ENCODE data around the gene PRKD2.

The PRKD2 gene

GRCh38 chr19:46739290-46739771, 22.4 kb upstream of the PRKD2 start:
- peaks cover 61% of the 10 kb centered on the region for H3K36me3 ChIP-seq (ENCODE audit: insufficient read depth, low read depth, low read length)
- no peak overlapping the region for H3K27ac ChIP-seq (ENCODE audit: low read length)

DNA sequence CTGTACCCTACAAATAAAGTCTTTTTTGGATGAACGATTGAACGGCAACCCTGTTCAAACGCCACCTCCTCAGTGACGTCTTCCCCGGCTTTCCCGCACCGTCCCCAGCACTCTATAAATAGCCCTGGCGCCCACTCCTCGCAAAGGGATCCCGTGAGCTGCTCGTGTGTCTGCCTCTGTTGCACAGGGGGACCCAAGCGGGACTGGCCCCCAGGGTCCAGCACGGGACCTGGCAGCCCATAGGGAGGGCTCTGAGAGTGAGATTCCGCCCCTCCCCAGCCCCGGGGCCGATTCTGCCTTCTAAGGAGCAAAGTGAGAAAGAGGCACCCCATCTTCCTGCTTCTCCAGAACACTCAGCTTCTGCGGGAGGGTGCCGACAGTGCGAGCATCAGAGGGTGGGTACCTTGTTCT, 20.9 kb upstream of the PRKD2 start:
- Histone ChIP-seq H3K9ac (ENCODE audit: low read depth, low read length) (no peak overlapping the region), H3K27ac (ENCODE audit: low read length) (no peak overlapping the region), H3K9me3 (ENCODE audit: insufficient read depth, low read depth, low read length) (no peaks in the 10 kb centered on the region), H3K36me3 (ENCODE audit: insufficient read depth, low read depth, low read length) (peaks cover 70% of the 10 kb centered on the region), H3K4me3 (ENCODE audit: low read length) (no peak overlapping the region), H3K27me3 (ENCODE audit: insufficient read depth, low read length) (no peaks in the 10 kb centered on the region), H3K4me1 (ENCODE audit: insufficient read depth, low read length) (no peaks in the 10 kb centered on the region)

More at GRCh38 chr19:46739290-46739771, 22.4 kb upstream of the PRKD2 start:
- Histone ChIP-seq H3K4me3 (ENCODE audit: low read length) (no peak overlapping the region), H3K27me3 (ENCODE audit: insufficient read depth, low read length) (no peaks in the 10 kb centered on the region), H3K9ac (ENCODE audit: low read depth, low read length) (no peak overlapping the region), H3K4me1 (ENCODE audit: insufficient read depth, low read length) (no peaks in the 10 kb centered on the region), H3K9me3 (ENCODE audit: insufficient read depth, low read depth, low read length) (no peaks in the 10 kb centered on the region)

GRCh38 chr19:46737298-46737654, 20.4 kb upstream of the PRKD2 start:
- H3K9me3 ChIP-seq (ENCODE audit: insufficient read depth, low read depth, low read length), result no peaks in the 10 kb centered on the region
- H3K27ac ChIP-seq (ENCODE audit: low read length), result no peak overlapping the region
- H3K9ac ChIP-seq (ENCODE audit: low read depth, low read length), result no peak overlapping the region
- H3K4me1 ChIP-seq (ENCODE audit: insufficient read depth, low read length), result no peaks in the 10 kb centered on the region
- H3K27me3 ChIP-seq (ENCODE audit: insufficient read depth, low read length), result no peaks in the 10 kb centered on the region
- H3K4me3 ChIP-seq (ENCODE audit: low read length), result no peak overlapping the region
- peaks cover 75% of the 10 kb centered on the region for H3K36me3 ChIP-seq (ENCODE audit: insufficient read depth, low read depth, low read length)

DNA sequence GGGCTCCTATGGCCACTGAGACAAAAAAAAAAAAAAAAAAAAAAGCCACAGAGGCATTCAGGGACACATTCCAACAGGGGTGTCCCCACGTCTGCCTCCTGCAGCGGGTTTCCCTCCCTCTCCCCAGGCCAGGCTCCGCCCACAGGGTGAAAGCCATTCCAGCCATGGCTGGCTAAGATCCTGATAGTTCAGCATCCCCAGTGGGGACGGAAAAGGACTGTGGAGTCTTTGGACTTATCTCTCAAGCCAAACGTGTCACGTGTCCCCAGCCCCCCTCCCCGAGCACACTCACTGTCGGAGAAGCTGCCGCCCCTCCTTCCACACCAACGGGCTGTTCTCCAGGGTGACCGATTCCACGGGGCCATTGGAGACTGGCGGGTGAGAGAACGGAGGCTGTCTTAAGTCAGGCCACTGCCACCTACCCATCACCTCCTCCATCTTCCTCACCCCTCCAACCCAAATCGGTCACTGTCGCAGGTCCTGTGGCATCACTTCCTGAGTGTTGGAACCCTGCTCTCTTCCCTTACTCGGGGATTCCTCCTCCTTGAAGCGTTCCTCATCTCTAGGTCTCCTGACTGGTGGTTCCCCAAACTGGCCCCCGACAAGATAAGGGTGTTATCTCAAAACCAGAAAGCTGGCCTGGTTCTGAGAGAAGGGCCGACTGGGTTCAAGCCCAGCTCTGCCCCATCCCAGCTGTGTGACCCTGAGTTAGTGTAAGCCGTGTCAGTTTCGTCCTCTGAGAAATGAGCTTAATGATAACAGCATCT, 19.8 kb upstream of the PRKD2 start:
- H3K4me1 ChIP-seq (ENCODE audit: insufficient read depth, low read length), result no peaks in the 10 kb centered on the region
- H3K4me3 ChIP-seq (ENCODE audit: low read length), result no peak overlapping the region
- H3K9ac ChIP-seq (ENCODE audit: low read depth, low read length), result no peak overlapping the region
- H3K36me3 ChIP-seq (ENCODE audit: insufficient read depth, low read depth, low read length), result peaks cover 80% of the 10 kb centered on the region
- H3K9me3 ChIP-seq (ENCODE audit: insufficient read depth, low read depth, low read length), result no peaks in the 10 kb centered on the region
- no peaks in the 10 kb centered on the region for H3K27me3 ChIP-seq (ENCODE audit: insufficient read depth, low read length)
- no peak overlapping the region for H3K27ac ChIP-seq (ENCODE audit: low read length)

DNA sequence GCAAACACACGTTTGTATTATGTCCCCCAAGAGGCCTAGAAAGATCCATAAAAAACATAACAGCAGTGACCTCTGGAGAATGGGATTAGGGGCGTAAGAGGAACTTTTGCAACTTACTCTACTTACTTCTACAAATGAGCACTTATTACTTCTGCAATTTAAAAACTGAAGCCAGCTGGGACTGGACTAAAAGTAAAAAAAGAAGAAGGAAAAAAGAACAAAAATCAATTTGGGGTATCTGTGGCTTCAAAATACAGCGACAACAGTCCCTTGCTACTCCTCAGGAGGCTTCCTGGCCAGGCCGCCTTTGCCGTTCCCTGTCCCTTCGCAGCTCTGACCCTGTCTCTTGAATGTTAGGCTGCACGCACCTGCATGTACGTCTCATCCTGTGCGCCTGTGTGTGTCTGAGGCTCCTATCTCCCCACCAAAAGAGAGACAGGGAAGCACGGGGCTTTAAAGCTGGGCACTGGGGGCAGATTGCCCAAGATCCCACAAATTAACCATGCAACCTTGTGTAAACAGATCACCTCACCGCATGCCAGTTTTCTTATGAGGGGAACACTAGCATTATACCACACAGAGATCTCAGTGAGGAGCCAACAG, 16.9 kb upstream of the PRKD2 start:
- Histone ChIP-seq H3K27me3 (ENCODE audit: insufficient read depth, low read length) (no peaks in the 10 kb centered on the region), H3K9me3 (ENCODE audit: insufficient read depth, low read depth, low read length) (no peaks in the 10 kb centered on the region), H3K27ac (ENCODE audit: low read length) (no peak overlapping the region), H3K4me3 (ENCODE audit: low read length) (no peak overlapping the region), H3K36me3 (ENCODE audit: insufficient read depth, low read depth, low read length) (peaks cover 90% of the 10 kb centered on the region), H3K9ac (ENCODE audit: low read depth, low read length) (no peak overlapping the region), H3K4me1 (ENCODE audit: insufficient read depth, low read length) (no peaks in the 10 kb centered on the region; the same call in 1 of the 2 replicates)

- no peaks in the 10 kb centered on the region for H3K9me3 ChIP-seq (ENCODE audit: insufficient read depth, low read depth, low read length)
- peaks cover 90% of the 10 kb centered on the region for H3K36me3 ChIP-seq (ENCODE audit: insufficient read depth, low read depth, low read length)
- no peak overlapping the region for H3K4me3 ChIP-seq (ENCODE audit: low read length)
- H3K27ac ChIP-seq (ENCODE audit: low read length), result no peak overlapping the region
- H3K9ac ChIP-seq (ENCODE audit: low read depth, low read length), result no peak overlapping the region
- no peaks in the 10 kb centered on the region; the same call in 1 of the 2 replicates for H3K4me1 ChIP-seq (ENCODE audit: insufficient read depth, low read length)
- no peaks in the 10 kb centered on the region for H3K27me3 ChIP-seq (ENCODE audit: insufficient read depth, low read length)
Measured at GRCh38 chr19:46732966-46733689, 16.2 kb upstream of the PRKD2 start.

- Histone ChIP-seq H3K4me1 (ENCODE audit: insufficient read depth, low read length) (no peaks in the 10 kb centered on the region; the same call in 1 of the 2 replicates), H3K9me3 (ENCODE audit: insufficient read depth, low read depth, low read length) (no peaks in the 10 kb centered on the region), H3K27ac (ENCODE audit: low read length) (no peak overlapping the region), H3K27me3 (ENCODE audit: insufficient read depth, low read length) (no peaks in the 10 kb centered on the region), H3K4me3 (ENCODE audit: low read length) (no peak overlapping the region), H3K9ac (ENCODE audit: low read depth, low read length) (no peak overlapping the region), H3K36me3 (ENCODE audit: insufficient read depth, low read depth, low read length) (peaks cover 90% of the 10 kb centered on the region)
Measured at GRCh38 chr19:46732172-46732938, 15.4 kb upstream of the PRKD2 start.

GRCh38 chr19:46731584-46731983, 14.7 kb upstream of the PRKD2 start:
- H3K4me1 ChIP-seq (ENCODE audit: insufficient read depth, low read length), result no peaks in the 10 kb centered on the region; the same call in 1 of the 2 replicates
- no peak overlapping the region for H3K9ac ChIP-seq (ENCODE audit: low read depth, low read length)
- no peaks in the 10 kb centered on the region for H3K9me3 ChIP-seq (ENCODE audit: insufficient read depth, low read depth, low read length)
- H3K27ac ChIP-seq (ENCODE audit: low read length), result no peak overlapping the region
- H3K27me3 ChIP-seq (ENCODE audit: insufficient read depth, low read length), result no peaks in the 10 kb centered on the region
- no peak overlapping the region for H3K4me3 ChIP-seq (ENCODE audit: low read length)
- peaks cover 90% of the 10 kb centered on the region for H3K36me3 ChIP-seq (ENCODE audit: insufficient read depth, low read depth, low read length)

- no peak overlapping the region for H3K27ac ChIP-seq (ENCODE audit: low read length)
- H3K4me3 ChIP-seq (ENCODE audit: low read length), result no peak overlapping the region
- no peak overlapping the region for H3K9ac ChIP-seq (ENCODE audit: low read depth, low read length)
- H3K9me3 ChIP-seq (ENCODE audit: insufficient read depth, low read depth, low read length), result no peaks in the 10 kb centered on the region
- H3K36me3 ChIP-seq (ENCODE audit: insufficient read depth, low read depth, low read length), result peaks cover 90% of the 10 kb centered on the region
- H3K27me3 ChIP-seq (ENCODE audit: insufficient read depth, low read length), result no peaks in the 10 kb centered on the region
- H3K4me1 ChIP-seq (ENCODE audit: insufficient read depth, low read length), result no peaks in the 10 kb centered on the region; the same call in 1 of the 2 replicates
Measured at GRCh38 chr19:46731007-46731501, 14.1 kb upstream of the PRKD2 start.

DNA sequence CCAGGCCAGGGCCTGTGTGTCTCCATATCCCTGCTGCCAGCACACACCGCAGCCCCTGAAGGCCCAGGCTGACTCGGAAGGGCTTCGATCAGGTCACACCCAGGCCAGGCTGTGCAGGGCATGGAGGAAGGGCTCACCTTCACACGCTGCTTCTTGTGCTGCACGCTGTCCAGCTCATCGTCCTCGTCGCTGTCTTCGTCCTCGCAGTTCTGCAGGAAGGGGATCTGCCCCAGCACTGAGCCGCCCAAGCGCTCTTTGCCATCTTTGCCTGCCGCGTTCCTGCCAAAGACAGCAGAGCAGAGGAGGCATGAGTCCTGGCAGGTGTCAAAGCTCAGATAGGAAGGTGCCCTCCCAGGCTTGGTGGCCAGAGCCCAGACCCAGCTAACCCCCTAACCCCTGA, 13.7 kb upstream of the PRKD2 start:
- H3K4me3 ChIP-seq (ENCODE audit: low read length), result no peak overlapping the region
- H3K4me1 ChIP-seq (ENCODE audit: insufficient read depth, low read length), result no peaks in the 10 kb centered on the region; the same call in 1 of the 2 replicates
- H3K9ac ChIP-seq (ENCODE audit: low read depth, low read length), result no peak overlapping the region
- H3K36me3 ChIP-seq (ENCODE audit: insufficient read depth, low read depth, low read length), result peaks cover 93% of the 10 kb centered on the region
- no peaks in the 10 kb centered on the region for H3K27me3 ChIP-seq (ENCODE audit: insufficient read depth, low read length)
- no peak overlapping the region for H3K27ac ChIP-seq (ENCODE audit: low read length)
- H3K9me3 ChIP-seq (ENCODE audit: insufficient read depth, low read depth, low read length), result no peaks in the 10 kb centered on the region

GRCh38 chr19:46730187-46730586, 13.3 kb upstream of the PRKD2 start:
- H3K9ac ChIP-seq (ENCODE audit: low read depth, low read length), result no peak overlapping the region
- no peak overlapping the region for H3K27ac ChIP-seq (ENCODE audit: low read length)
- no peaks in the 10 kb centered on the region for H3K27me3 ChIP-seq (ENCODE audit: insufficient read depth, low read length)
- H3K4me1 ChIP-seq (ENCODE audit: insufficient read depth, low read length), result no peaks in the 10 kb centered on the region; the same call in 1 of the 2 replicates
- H3K4me3 ChIP-seq (ENCODE audit: low read length), result no peak overlapping the region
- peaks cover 94% of the 10 kb centered on the region for H3K36me3 ChIP-seq (ENCODE audit: insufficient read depth, low read depth, low read length)
- H3K9me3 ChIP-seq (ENCODE audit: insufficient read depth, low read depth, low read length), result no peaks in the 10 kb centered on the region
